ENCODE measurements around the gene COX5B.

- TF ChIP-seq POLR2A (IDR thresholded peaks at IDR 0.05) (no peak), CTCF (IDR thresholded peaks at IDR 0.05) (no peak)
Observed at GRCh38 chr2:97653874-97654273, 8.0 kb downstream of the COX5B start.

Data from testis (tissue), 2 donors.